Colonic mucosa (tissue), 4 donors: ENCODE measurements around the gene DGKD. TPM values are rescaled to one million over a fixed set of nuclear protein-coding genes. Genes with fewer than 3 reads are reported as not detected.

Source experiments
- DNase-seq: peaks from one replicate; pipeline ENCODE4 v3.0.0-alpha.2; 2020
- H3K27ac ChIP-seq: fragments of 200-600 bp; one replicate; pipeline ENCODE4 v1.8.0; 2021
- H3K27me3 ChIP-seq: fragments of 200-600 bp; one replicate; pipeline ENCODE4 v1.8.0; 2021
- H3K36me3 ChIP-seq: fragments of 200-600 bp; one replicate; pipeline ENCODE4 v1.8.0; 2021
- H3K4me1 ChIP-seq: fragments of 200-600 bp; one replicate; pipeline ENCODE4 v1.8.0; 2021; ENCODE audit warnings: mild to moderate bottlenecking
- H3K4me3 ChIP-seq: fragments of 200-600 bp; one replicate; pipeline ENCODE4 v1.8.0; 2021
- H3K9ac ChIP-seq, 2 donors: one replicate each; pipeline ENCODE4 v1.7.0; 2013; ENCODE audit warnings: control low read depth in 2 of 2, low read depth in 2 of 2, low read length in 2 of 2
- H3K9me3 ChIP-seq: fragments of 200-600 bp; one replicate; pipeline ENCODE4 v1.8.0; 2021
- CTCF ChIP-seq: fragments of 200-600 bp; IDR thresholded peaks from one replicate; pipeline ENCODE4 v1.8.0; 2022; ENCODE audit warnings: antibody characterized with exemption, mild to moderate bottlenecking
- intact Hi-C: fragments of 100-400 bp; cut with DNase I; formaldehyde crosslinking; loops from one replicate; pipeline ENCODE4 v1.14.1; 2022
- total RNA-seq, 2 donors: library from RNA; stranded (reverse); fragmentation: NEBNext Ultra II Directional in 1 of 2; extraction: Animal tissue kit (Norgen Biotek cat#: 25700) in 1 of 2; gene quantifications; one replicate each; pipeline ENCODE4 v1.2.1, GENCODE V29; 2021
- donor health status: healthy.
- donor health status: DM: no; HTN: no; CAD: no.
- donor health status: DM: no; HTN: no; CAD: no.

DGKD gene
- total RNA-seq, 2 donors from 2014 or later, result 64.4 to 94.6 TPM

DNA sequence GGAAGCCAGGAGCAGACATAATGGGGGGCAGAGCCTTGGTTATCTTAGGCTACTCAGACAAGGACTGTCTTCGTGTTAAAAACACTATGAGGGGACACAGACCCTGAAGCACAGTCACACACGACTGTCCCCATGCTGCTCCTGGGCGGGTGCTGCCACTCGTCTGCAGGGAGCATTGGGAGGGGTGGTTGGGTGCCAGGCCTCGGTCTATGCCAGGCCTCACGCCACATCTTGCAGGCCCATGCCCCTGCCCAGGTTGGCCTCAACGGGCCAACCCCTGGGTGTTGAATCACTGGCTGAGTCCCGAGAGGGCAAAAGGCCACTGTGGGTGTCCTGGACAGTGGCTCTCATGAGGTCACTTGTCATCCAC, 114.4 kb downstream of the DGKD start:
- TF ChIP-seq CTCF, result no peak
- H3K9me3 ChIP-seq, result no peaks in the 10 kb centered on the region
- H3K4me3 ChIP-seq, result no peak overlapping the region
- no peak overlapping the region for H3K9ac ChIP-seq
- H3K4me1 ChIP-seq, result no peaks in the 10 kb centered on the region
- H3K36me3 ChIP-seq, result no peaks in the 10 kb centered on the region
- no peaks in the 10 kb centered on the region for H3K27me3 ChIP-seq
- no peak for DNase-seq
- intact Hi-C loops, result loop anchor here (10.0 kb wide), 1 partner anchor 246 kb away; the partner anchor contains the start of genes UGT1A4 and UGT1A5
- no peak overlapping the region for H3K27ac ChIP-seq

- no peak for TF ChIP-seq CTCF
- no peaks in the 10 kb centered on the region for H3K9me3 ChIP-seq
- intact Hi-C loops, result loop anchor here (10.0 kb wide), 1 partner anchor 245 kb away; the partner anchor contains the start of genes UGT1A4 and UGT1A5
- H3K27ac ChIP-seq, result peak overlapping the region; percentile 32
- H3K36me3 ChIP-seq, result no peaks in the 10 kb centered on the region
- no peak overlapping the region for H3K9ac ChIP-seq
- H3K4me3 ChIP-seq, result no peak overlapping the region
- DNase-seq, result no peak
- no peaks in the 10 kb centered on the region for H3K27me3 ChIP-seq
- H3K4me1 ChIP-seq, result no peaks in the 10 kb centered on the region
Measured at GRCh38 chr2:233469261-233470010, 115.1 kb downstream of the DGKD start.

DNA sequence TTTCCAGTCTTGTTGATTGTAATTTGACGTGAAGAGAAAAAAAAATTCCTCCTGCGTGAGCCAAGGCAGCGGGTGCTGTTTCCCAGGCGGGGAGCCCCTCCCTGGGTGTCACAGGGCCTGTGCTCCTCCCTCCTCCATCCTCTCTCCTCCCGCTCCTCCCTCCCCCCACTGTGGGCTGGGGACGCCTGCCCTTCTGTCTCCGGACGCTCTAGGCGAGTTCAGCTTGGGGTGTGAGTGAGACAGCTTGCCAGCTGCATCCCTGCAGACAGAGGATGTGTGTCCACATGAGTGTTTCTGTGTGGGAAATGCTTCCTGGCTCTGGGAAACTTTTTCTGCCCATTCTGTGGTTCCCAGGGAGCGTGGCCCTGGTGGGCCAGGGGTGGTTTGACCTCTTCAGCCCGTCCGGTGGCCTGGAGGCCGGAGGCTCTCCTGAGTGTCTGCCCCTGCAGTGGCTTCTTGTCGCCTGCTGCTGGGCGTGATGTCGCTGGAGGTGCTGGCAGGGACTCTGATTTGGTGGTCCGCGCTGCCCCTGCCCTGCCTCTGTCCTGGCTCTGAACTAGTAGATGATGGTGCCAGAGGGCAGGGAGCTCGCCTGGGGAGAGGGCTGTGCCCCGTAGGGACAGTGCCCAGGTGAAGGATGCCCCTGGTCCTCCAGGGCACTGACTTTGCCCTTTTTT, 115.9 kb downstream of the DGKD start:
- intact Hi-C loops, result no loop called here
- Histone ChIP-seq H3K9me3 (no peaks in the 10 kb centered on the region), H3K4me3 (no peak overlapping the region), H3K9ac (peak overlapping the region; percentile 21 to 24), H3K27me3 (no peaks in the 10 kb centered on the region), H3K27ac (peak overlapping the region; percentile 32), H3K4me1 (no peaks in the 10 kb centered on the region), H3K36me3 (no peaks in the 10 kb centered on the region)
- peak; percentile 42 for DNase-seq
- TF ChIP-seq CTCF, result no peak

GRCh38 chr2:233470839-233471238, 116.5 kb downstream of the DGKD start:
- H3K27ac ChIP-seq, result no peak overlapping the region

More at GRCh38 chr2:233470839-233471238, 116.5 kb downstream of the DGKD start:
- TF ChIP-seq CTCF, result no peak
- intact Hi-C loops, result no loop called here
- H3K9me3 ChIP-seq, result no peaks in the 10 kb centered on the region
- no peaks in the 10 kb centered on the region for H3K36me3 ChIP-seq
- no peak overlapping the region for H3K4me3 ChIP-seq
- no peak for DNase-seq
- peak overlapping the region in 1 of 2 donors; percentile 24 for H3K9ac ChIP-seq
- H3K27me3 ChIP-seq, result no peaks in the 10 kb centered on the region
- H3K4me1 ChIP-seq, result no peaks in the 10 kb centered on the region
